Measurements from ENCODE around the gene SYN1.
"Not testable (repeated sequence)": the region's sequence is repeated elsewhere in the genome, so short reads cannot be mapped to it uniquely, and the experiment has no call there.

The SYN1 gene

DNA sequence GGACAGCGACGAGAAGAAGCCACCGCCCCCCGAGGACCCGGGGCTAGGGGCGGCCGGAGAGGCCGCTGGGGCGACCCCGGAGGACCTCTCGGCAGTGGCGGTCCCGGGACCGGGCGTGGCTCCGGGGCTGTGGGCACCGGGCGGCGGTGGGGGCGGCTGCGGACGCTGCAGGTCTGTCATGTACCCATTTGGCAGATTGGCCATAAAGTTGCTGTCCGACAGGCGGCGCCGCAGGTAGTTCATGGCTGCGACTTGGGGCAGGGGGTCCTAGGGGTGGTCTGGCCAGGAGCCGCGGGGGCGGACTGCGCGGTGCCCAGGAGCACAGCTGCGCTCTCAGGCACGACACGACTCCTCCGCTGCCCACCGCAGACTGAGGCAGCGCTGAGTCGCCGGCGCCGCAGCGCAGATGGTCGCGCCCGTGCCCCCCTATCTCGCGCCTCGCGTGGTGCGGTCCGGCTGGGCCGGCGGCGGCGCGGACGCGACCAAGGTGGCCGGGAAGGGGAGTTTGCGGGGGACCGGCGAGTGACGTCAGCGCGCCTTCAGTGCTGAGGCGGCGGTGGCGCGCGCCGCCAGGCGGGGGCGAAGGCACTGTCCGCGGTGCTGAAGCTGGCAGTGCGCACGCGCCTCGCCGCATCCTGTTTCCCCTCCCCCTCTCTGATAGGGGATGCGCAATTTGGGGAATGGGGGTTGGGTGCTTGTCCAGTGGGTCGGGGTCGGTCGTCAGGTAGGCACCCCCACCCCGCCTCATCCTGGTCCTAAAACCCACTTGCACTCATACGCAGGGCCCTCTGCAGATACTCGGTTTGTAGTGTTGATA is at the start of gene SYN1:
Gene SYN1, minus strand, starts transcription at position 372 of the 817 bp plus-strand sequence. Its CDS starts 129 bp downstream, at position 243.
- DNase-seq = peak; percentile 88

DNA sequence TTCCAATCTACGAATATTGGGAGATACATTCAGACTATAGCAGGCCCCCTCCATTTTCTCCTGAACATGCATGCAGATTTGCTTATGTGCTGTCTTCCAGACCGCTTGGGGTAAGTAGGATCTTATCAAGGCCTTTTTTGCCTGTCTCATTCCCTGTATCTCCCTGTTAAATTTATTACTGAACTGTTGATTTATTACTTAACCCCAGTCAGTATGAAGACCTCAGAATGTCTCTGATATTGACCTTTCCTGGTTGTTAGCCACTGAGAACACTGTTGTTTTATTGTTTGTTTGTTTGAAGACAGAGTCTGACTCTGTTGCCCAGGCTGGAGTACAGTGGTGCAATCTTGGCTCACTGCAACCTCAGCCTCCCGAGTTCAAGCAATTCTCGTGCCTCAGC is 46.1 kb upstream of the SYN1 start:
- not testable (repeated sequence) for DNase-seq

DNA sequence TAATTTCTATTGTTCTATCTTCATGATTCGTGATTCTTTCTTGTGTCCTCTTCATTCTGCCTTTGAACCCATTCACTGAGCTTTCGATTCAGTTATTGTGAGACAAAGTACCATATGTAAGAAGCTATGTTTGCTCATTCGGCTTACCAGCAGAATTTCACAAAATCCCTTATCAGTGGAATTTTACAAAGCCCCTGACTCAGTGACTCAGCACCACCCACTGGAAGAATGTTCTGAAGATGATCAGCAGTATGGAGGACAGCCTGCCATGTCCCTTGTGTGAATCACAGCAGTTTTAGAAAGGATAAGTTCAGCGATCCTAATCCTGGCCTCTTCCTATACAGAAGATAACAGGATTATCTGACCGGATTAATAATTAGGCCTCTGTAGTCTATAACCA is 45.1 kb upstream of the SYN1 start:
- no peak for DNase-seq

DNA sequence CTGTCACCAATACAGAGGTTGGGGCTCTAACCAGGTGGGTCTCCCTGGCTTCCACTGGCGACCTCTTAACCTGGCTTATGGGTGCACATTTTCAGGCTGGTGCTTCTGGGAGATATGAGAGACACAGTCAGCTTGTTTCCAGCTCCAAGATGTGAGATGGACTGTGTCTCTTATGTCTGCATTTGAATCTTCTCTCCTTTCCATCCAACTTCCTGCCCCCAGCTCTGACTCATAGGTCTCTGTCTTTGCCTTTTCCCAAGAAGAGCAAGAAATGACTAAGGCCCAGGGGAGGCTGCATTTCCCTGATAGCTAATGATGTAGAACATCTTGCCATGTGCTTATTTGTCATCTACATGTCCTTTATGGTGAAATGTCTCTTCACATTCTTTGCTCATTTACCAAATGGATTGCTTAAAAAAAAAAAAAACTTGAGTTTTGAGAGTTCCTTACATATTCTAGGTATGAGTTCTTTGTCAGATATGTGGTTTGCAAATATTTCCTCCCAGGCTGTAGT is 42.5 kb upstream of the SYN1 start:
- DNase-seq = no peak

DNA sequence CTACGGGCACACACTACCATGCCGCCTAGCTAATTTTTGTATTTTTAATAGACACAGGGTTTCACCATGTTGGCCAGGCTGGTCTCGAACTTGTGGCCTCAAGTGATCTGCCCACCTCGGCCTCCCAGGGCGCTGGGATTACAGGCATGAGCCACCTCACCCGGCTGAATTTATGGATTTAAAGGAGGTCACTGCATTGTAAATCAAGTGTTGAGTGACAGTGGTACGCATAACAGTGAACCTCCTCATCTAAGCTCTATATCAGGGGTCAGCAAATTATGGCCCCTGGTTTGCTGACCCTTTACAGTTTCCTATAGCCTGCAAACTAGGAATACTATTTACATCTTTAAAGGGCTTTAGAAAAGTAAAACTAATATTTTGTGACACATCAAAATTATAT is 41.9 kb upstream of the SYN1 start:
- no peak for DNase-seq

DNA sequence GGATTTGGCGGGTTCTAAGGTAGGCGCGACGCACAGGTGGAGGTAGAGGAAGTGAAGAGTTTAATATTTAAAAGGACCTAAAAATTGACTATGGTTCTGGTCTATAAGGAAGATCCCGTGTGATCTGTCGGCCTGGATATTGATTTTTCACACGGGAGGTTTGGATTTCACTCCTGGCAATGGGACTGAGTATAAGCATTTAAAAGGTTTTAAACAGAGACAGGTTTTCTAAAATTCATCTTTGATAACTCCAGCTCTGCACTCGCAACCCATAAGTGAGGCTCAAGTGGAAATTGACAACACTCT is 39.7 kb upstream of the SYN1 start:
- DNase-seq = no peak

DNA sequence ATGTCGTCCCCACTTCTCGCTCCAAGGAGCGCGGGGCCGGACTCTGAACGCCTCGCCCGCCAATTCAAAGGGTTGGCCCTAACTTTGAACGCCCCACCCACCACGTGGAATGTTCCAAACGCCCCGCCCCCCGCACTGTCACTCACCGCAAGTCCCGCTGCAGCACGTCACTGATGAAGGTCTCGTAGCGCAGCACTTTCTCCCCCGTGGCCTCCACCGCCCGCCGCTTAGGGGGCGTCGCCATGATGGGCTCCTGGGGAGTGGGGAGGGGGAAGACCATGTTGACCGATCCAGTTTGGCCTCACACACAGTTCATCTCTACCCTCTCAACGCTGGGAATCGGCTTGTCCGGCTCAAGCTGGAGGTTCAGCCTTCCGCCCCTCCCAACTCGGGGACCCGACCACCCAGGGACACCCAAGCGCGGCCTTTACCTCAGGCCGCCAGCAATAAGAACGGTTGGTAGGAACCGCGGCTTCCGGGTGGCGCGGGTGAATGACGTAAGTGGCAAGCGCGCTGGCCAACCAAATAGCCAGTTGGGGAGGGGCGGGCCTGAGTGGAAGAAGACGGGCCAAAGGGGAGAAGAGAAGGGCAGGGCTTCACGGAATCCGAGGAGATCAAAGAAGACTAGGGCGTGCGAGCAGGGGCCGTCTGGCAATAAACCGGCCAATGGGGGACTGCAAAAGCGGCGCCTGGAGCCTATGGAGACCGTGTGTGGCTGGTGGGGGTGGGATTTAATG is 39.2 kb upstream of the SYN1 start, which contains the start of gene UXT:
Gene UXT, minus strand, starts transcription at position 497 of the 737 bp plus-strand sequence. Its CDS starts 253 bp downstream, at position 244.
- DNase-seq = peak; percentile 96

DNA sequence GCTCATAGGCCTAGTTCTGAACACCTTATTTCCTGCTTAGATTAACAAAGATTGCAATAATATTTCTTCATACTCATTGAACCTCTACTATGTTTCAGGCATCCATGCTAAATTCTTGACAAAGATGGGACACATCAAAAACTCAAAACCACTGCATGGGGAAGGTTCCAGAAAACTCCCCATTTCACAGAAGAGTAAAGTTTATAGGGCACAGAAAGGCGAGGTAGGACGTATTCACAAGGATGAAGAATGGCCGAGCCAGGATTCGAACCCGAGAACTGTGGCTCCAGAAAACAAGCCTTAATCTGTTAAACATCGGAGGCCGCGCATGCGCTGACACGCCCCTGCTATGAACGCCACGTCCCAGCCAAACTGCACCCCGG is 38.6 kb upstream of the SYN1 start:
- DNase-seq = no peak

DNA sequence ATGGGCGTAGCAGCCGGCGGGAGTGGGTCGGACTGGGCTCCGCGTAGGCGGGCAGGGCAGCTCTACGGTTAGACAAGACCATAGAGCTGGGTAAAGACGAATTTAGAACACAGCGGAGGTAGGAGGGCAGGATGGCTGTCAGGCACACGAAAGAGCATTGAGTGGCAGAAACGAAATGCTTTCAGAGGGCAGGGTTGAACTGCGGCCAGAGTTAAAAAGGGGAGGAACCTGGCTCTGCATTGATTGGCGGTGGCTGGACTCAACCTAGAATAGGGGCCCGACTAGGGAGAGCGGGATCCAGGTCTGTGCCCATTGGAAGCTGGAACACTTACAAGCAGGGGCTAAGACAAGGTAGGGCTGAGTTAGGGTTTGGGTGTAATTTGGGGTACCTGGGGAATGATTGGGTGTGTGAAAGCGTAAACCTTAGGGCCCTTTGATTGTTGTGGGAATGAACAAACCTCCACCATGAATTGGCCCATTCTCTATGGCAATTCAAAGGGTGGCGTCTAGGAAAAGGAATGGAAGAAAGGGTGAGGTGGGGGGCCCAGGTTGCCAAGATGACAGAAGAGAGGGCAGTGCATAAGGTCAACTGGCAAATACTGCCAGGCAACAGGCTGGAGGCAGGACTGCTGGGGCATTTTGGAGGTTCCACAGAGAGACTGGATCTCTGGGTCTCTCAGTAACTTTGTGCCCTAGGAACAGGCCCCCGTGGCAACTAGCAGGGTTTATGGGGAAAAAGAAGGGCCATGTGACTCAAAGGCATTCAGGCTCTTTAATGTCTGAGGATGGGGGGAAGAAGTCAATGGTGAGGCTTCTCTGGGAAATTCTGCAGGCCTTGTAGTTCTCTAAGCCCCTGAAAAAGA is 31.6 kb upstream of the SYN1 start:
- DNase-seq = no peak

DNA sequence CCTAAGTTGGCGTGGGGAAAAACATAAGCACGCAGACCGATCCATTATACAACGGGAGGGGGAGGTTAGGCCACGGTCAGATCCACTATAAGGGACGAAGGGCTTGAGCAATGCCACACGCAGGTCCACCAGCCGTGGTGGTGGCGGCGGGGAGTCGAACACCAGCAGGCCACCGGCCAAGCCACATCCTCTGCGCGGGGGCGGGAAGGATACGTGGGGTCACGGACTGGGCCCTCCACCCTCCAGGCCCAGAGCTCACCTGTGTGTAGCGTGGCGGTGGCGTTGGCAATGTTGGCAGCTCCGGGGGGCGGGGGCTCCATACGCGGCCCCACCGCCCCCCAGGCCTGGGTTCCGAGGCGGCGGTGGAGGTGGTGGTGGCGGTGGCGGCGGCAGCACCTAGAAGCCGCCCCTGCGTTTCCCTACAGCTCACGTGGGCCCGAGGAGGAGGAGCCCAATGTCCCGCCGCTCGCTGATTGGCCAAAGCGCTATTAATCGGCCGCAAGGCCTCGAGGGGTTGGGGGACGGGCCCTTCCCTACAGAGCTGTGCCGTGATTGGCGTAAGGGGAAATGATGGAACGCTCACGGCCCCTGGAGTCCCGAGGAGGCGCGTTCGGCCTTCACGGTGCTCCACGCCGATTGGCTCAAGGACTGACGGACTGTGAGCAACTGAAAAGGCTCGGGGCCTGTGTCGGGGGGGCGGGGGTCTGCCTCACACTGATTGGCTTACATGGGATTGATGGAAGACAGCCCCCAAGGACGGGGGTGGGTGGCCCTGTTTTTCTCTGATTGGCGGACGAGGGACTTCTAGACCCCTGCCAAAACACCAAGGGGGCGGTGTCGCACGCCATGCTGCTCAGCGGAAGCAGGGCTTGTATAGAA is 30.7 kb upstream of the SYN1 start, which contains the start of gene ELK1:
Gene ELK1, minus strand, starts transcription at position 400 of the 879 bp plus-strand sequence. CDS start 9,122 bp downstream, outside the sequence.
- peak; percentile 96 for DNase-seq

DNA sequence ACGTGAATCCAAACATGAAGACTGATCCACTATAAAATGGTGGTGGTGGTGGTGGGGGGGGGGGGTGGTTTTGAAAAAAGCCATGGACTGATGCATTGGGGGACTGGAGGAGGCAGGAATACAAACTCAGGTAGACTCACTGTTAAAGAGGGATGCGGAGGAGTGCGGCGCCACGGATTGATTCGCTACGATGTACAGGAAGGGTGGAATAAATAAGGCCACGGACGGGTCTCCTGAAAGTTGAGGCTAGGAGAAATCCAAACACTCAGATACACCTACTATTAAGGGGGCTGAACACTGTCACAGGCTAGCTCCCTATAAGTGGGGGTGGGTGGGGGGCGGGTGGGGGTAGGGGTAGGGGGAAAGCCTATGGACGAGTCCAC is 30.1 kb upstream of the SYN1 start:
- no peak for DNase-seq

DNA sequence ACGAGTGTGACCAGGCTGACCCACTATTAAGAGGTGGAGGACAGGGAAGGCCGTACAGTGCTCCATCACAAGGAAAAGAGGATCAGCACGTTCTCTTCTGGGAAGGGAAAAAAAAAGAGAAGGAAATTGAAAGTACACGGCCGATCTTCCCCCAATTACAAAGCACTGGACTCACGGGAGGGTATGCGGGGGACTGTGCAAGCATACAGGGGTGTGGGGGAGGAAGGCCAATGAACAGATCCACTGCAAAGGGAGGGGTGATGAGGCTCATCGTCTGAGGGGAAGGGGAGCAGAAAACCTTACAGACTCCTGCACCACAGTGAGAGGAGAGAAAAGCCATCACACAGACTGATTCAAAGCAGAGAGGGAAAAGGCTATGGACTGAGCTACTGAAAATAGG is 29.6 kb upstream of the SYN1 start:
- no peak for DNase-seq

DNA sequence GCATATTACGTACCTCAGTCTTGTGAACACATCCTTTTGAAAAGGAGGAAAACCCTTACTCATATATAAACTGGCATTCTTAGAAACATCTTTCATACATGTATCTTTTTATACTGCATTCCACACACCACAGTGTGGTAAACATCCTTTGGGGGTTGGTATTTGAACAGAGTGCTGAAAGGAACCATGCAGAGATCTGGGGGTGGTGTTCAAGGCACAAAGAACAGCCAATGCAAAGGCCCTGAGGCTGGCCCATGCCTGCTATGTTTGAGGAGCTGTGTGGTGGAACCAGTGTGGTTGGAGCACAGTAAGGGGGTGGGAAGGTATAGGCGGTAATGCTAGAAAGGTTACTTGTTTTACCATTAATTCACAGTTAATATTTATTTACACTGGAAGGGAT is 28.7 kb upstream of the SYN1 start:
- no peak for DNase-seq

DNA sequence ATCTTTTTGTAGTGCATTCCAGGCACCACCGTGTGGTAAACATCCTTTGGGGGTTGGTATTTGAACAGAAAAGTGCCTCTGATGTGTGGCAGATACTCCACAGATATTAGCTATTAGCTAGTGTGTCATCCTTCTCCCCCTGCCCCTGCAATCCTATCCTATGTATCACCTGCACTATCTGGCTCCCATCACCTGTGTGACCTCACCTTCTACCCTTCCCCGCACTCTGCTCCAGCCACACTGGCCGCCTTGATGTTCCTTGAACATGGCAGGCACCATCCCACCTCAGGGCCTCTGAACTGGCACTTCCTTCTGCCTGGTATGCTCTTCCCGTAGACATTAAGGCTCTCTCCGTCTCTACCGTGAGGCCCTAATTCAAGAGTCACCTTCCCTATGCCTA is 27.0 kb upstream of the SYN1 start:
- no peak for DNase-seq

DNA sequence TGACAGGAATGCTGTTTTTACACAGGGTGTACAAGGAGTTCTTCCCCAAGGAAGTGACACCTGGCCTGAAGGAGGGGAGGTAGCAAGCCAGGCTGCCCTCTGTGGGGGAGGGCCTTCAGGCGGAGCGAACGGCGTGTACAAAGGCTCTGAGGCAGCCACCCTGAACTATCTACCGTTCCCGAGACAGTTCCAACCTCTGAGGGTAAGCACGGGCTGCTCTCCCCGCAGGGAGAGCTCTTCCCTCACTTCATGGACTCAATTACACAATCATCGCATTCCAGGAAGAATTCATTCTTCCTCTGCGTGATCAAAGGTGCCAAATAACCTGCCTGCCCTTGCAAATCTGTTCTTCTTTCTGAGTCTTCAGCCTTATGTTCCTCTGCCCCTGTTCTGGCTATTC is 25.9 kb upstream of the SYN1 start:
- no peak for DNase-seq

DNA sequence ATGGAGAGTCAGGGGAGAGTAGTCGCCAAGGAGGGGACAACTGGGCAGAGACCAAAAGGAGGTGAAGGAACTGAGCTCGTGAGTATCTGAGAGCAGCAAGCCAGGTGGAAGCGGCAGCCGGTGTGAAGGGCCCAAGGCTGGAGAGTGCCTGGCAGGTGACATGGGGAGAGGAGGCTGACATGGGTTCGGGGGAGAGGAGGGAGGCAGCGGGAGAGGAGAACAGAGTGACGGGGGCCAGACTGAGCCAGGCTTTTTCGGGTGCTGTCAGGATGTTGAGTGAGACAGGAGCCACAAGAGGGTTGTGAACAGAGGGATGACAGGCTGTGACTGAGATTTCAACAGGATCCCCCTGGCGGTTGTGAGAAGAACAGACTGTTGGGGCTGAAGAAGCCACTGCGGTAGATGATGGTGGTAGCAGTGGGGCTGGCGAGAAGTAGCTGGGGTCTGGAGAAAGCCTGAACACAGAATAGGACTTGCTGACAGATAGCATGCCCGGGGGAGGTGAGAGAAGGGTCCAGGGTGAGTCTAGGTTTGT is 25.0 kb upstream of the SYN1 start:
- DNase-seq = peak; percentile 23

DNA sequence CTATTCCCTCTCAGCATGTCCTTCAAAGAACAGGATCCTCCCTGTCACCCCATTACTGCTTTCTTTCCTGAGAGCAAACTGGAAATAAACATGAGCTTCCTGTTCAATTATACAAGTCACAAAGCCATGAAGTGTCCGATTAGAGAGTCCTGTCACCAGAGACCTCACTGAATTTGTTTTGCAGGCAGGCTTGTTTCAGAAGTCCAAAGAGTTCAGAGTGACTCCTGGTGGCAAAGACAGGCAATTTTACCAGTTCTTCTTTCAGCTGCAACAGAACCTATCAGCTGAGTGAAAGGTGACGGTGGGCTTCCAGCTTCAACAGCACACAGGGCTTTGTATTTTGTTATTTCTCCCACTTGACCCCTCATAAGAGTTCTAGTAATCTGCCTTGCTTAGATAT is 24.3 kb upstream of the SYN1 start:
- DNase-seq = no peak

DNA sequence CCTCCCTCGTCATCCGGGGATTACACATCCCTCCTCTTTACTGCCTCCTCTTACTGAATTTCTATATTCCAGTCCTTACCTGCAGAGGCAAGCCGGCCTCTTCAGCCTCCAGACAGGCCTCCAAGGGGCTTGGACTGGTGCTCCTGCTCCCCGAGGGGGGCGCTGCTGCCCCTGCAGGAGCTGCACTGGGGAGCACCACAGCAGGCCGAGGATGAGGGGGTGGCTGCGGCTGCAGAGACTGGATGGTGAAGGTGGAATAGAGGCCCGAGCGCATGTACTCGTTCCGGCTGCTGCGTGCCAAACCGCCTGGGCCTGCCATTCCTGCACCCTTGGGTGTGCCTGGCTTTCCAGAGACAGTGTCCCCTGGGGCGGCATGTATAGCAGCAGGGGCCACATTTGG is 19.2 kb upstream of the SYN1 start:
- DNase-seq = no peak

DNA sequence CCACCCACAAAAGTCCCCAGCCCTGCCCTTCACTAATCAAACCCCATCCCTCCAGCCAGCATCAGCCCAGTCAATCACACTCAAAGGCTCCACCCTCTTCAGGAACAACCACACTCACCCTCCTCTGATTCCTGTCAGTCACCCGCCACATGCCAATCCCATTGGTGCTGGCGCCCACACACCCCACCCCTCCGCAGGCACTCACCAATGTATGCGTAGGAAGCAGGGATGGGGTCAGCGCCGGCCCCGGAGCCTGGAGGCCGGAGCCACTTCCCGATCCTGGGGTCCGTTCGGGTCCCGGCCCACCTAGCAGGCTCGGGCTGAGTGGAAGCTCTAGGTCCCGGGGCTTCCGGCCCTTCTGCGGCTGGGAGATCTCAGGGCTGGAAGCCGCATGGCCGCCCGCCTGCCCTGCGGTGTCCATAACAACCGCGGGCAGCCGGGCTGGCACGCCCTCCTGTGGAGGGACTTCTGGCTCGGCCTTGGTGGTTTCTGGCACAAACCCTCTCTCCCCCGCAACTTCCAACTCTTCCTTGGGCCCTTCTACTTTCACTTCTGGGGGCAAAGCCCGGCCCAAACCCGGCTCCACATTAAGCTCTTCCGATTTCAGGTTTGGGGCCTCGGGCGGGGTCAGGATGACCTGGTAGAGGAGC is 18.0 kb upstream of the SYN1 start:
- DNase-seq = no peak

DNA sequence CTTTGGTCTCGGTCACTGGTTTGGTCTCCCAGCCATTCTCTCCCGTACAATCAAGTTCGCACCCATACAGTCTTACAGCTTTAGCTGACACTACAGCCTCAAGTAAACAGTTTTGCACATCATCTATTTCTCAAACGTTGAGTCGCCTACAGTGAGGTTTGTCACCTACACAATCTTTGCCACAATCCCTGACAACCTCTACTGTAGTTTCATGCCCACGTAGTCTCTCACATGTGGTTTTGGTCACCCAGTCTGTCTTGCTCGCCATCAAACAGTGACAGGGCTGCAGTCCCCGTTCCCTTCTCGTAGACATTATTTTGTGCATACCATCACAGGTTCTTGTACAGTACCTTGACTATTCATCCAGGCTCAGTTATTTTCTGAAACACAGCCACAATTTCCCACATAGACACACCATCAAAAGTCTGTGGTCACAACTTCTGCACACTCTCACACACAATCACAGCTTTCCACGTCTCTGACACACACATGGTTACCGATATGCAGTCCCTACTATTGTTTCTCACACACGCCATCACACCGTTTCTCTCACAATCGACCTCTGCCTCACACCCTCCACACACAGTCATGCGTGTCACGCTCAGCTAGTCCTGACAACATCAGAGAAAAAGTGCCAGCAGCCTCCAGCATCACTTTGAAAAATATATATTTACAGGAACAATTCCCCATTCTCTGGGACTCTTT is 15.4 kb upstream of the SYN1 start:
- no peak for DNase-seq
